OCI-LY3 (cell line): ENCODE measurements around the gene CHDH.

Experiments
- H2AFZ ChIP-seq: fragments of 200-600, 300-600 bp; shearing (Covaris generic); 2 replicates; pipeline ENCODE4 v1.6.0; 2014; ENCODE audit warnings: antibody characterized with exemption, low read depth, low read length
- H3K27ac ChIP-seq: fragments of 200-600, 300-600 bp; sonication (generic); 2 replicates; pipeline ENCODE4 v1.5.1; 2014; ENCODE audit warnings: mild to moderate bottlenecking, low read length, moderate library complexity, mixed read lengths
- H3K27me3 ChIP-seq: fragments of 200-600, 300-600 bp; sonication (generic); 2 replicates; pipeline ENCODE4 v1.6.1; 2014; ENCODE audit warnings: low read depth, low read length, mixed read lengths
- H3K36me3 ChIP-seq: fragments of 200-600, 300-600 bp; sonication (generic); replicated peaks from 2 replicates; pipeline ENCODE3; 2014; ENCODE audit warnings: low read depth, low read length, mixed read lengths
- H3K4me1 ChIP-seq: fragments of 300-600, 200-600 bp; sonication (generic); 2 replicates; pipeline ENCODE4 v1.6.1; 2014; ENCODE audit warnings: low read length, mixed read lengths
- H3K4me2 ChIP-seq: fragments of 200-600, 300-600 bp; sonication (generic); 2 replicates; pipeline ENCODE4 v1.6.1; 2014; ENCODE audit warnings: low read length, mixed read lengths
- H3K4me3 ChIP-seq: fragments of 300-600, 200-600 bp; sonication (generic); 2 replicates; pipeline ENCODE4 v1.5.1; 2014; ENCODE audit warnings: antibody characterized with exemption, mild to moderate bottlenecking, low read length, moderate library complexity
- H3K79me2 ChIP-seq: fragments of 300-600, 200-600 bp; shearing (Covaris generic); 2 replicates; pipeline ENCODE4 v1.6.1; 2014; ENCODE audit warnings: mild to moderate bottlenecking, low read length, mixed read lengths
- H3K9ac ChIP-seq: fragments of 300-600, 200-600 bp; shearing (Covaris generic); 2 replicates; pipeline ENCODE4 v1.6.0; 2014; ENCODE audit warnings: mild to moderate bottlenecking, low read length, moderate library complexity
- H3K9me3 ChIP-seq: fragments of 200-600, 300-600 bp; shearing (Covaris generic); 2 replicates; pipeline ENCODE4 v1.6.1; 2014; ENCODE audit warnings: low read length, mixed read lengths; ENCODE audit not compliant: insufficient read depth
- H4K20me1 ChIP-seq: fragments of 200-600, 300-600 bp; sonication (generic); 2 replicates; pipeline ENCODE4 v1.6.1; 2016; ENCODE audit warnings: low read length, mixed read lengths; ENCODE audit not compliant: insufficient read depth
- EZH2phosphoT487 ChIP-seq: fragments of 200-600 bp; shearing (Covaris generic); IDR thresholded peaks from 2 replicates; pipeline ENCODE4 v1.6.1; 2018; ENCODE audit warnings: antibody characterized with exemption, mixed run types, low read depth
- TF ChIP-seq, protein P1 (sequence below): fragments of 200-600, 300-600 bp; sonication (generic); IDR thresholded peaks from 2 replicates; pipeline ENCODE4 v1.5.1; 2014; ENCODE audit warnings: antibody characterized with exemption, low read length, low read depth

CHDH gene

DNA sequence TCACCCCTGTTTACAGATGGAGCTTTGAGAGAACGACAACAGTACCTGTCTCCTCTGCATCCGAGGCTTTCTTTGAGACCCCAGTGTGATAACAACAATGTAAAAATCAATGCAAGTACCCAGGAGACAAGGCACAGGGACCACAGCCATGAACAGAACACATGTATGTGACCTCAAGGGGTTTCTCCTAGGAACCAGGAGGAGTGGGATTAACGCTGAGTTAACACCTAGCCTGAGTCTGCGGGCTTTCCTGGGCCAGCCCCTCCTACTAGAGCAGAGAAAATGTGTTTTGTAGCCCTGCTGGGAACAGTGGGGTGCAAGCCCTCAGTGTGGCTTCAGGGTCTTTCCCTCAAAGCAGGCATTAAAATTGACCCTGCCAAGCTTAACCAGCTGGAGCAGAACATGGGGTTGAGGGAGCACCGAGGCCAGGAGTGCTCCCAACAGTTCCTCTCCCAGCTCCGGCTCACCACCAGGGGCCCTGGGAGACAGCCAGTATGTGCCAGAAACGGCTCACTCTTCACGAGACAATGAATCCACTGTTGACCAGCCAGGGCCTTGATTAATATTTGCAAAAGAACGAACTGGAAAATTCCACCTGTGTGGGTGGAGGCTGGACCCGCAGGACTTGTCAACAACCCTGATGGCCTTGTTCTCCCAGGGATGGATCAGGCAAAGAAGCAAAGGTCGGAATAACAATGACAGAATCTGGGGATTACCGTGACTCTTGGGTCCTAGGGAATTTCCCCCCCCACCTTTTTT lies 3.6 kb downstream of the CHDH start:
- Histone ChIP-seq H3K4me1 (peaks cover 36% of the 10 kb centered on the region), H3K79me2 (no peaks in the 10 kb centered on the region), H2AFZ (no peak overlapping the region), H3K36me3 (no peaks in the 10 kb centered on the region), H4K20me1 (no peaks in the 10 kb centered on the region), H3K9ac (no peak overlapping the region), H3K9me3 (no peaks in the 10 kb centered on the region), H3K27me3 (no peaks in the 10 kb centered on the region), H3K27ac (no peak overlapping the region), H3K4me2 (no peak overlapping the region), H3K4me3 (no peak overlapping the region)
- TF ChIP-seq, protein P1, sequence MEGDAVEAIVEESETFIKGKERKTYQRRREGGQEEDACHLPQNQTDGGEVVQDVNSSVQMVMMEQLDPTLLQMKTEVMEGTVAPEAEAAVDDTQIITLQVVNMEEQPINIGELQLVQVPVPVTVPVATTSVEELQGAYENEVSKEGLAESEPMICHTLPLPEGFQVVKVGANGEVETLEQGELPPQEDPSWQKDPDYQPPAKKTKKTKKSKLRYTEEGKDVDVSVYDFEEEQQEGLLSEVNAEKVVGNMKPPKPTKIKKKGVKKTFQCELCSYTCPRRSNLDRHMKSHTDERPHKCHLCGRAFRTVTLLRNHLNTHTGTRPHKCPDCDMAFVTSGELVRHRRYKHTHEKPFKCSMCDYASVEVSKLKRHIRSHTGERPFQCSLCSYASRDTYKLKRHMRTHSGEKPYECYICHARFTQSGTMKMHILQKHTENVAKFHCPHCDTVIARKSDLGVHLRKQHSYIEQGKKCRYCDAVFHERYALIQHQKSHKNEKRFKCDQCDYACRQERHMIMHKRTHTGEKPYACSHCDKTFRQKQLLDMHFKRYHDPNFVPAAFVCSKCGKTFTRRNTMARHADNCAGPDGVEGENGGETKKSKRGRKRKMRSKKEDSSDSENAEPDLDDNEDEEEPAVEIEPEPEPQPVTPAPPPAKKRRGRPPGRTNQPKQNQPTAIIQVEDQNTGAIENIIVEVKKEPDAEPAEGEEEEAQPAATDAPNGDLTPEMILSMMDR, result no peak
- no peak for TF ChIP-seq EZH2phosphoT487

DNA sequence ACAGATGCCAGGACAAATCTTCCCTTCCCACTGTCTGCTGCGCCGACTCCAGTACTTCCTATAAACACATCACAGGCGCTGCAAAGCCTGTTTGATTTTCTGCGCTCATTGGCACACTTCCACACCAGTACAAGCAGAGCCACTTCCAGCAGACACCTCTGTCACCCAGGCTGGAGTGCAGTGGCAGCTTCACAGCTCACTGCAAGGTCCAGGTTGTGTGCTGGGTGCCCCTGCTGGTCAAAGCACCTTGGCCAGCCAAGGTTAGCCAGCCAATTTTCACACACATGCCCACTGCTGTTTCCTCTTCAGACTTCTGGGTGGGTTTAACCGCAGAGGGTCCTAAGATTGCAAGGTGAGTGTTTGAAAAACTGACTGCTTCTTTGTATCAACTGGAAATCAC lies 4.9 kb downstream of the CHDH start:
- no peaks in the 10 kb centered on the region for H3K36me3 ChIP-seq
- TF ChIP-seq EZH2phosphoT487, result no peak
- TF ChIP-seq, protein P1, result no peak
- peaks cover 32% of the 10 kb centered on the region for H3K4me1 ChIP-seq
- H3K27ac ChIP-seq, result no peak overlapping the region
- no peaks in the 10 kb centered on the region for H3K9me3 ChIP-seq
- H4K20me1 ChIP-seq, result no peaks in the 10 kb centered on the region
- no peak overlapping the region for H3K4me3 ChIP-seq
- H3K27me3 ChIP-seq, result no peaks in the 10 kb centered on the region
- no peak overlapping the region for H2AFZ ChIP-seq
- no peak overlapping the region for H3K9ac ChIP-seq
- no peaks in the 10 kb centered on the region for H3K79me2 ChIP-seq
- H3K4me2 ChIP-seq, result no peak overlapping the region

DNA sequence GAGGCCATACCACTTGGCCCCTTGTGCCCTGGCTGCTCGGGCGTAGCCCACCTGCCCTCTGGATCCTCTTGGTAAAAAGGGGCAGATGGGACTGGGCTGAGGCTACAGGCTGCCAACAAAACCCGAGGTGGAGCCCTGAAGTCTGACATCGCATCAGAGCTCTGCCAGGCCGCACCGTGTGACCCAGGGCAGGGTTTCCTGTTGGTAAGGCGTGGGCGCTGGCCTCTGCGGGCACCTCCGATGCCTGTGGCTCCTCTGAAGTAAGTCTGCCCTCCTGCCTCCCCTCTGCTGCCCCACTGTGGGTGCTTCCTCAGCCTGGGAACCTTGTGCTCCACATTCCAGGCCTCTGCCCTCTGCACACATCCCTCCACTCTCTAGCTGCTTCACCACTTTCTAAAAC lies 8.9 kb downstream of the CHDH start:
- Histone ChIP-seq H3K9me3 (no peaks in the 10 kb centered on the region), H3K4me1 (no peaks in the 10 kb centered on the region), H3K27ac (no peak overlapping the region), H4K20me1 (no peaks in the 10 kb centered on the region), H3K79me2 (no peaks in the 10 kb centered on the region), H2AFZ (no peak overlapping the region), H3K36me3 (no peaks in the 10 kb centered on the region), H3K4me3 (no peak overlapping the region), H3K27me3 (no peaks in the 10 kb centered on the region), H3K9ac (no peak overlapping the region), H3K4me2 (no peak overlapping the region)
- no peak for TF ChIP-seq EZH2phosphoT487
- TF ChIP-seq, protein P1, result no peak

DNA sequence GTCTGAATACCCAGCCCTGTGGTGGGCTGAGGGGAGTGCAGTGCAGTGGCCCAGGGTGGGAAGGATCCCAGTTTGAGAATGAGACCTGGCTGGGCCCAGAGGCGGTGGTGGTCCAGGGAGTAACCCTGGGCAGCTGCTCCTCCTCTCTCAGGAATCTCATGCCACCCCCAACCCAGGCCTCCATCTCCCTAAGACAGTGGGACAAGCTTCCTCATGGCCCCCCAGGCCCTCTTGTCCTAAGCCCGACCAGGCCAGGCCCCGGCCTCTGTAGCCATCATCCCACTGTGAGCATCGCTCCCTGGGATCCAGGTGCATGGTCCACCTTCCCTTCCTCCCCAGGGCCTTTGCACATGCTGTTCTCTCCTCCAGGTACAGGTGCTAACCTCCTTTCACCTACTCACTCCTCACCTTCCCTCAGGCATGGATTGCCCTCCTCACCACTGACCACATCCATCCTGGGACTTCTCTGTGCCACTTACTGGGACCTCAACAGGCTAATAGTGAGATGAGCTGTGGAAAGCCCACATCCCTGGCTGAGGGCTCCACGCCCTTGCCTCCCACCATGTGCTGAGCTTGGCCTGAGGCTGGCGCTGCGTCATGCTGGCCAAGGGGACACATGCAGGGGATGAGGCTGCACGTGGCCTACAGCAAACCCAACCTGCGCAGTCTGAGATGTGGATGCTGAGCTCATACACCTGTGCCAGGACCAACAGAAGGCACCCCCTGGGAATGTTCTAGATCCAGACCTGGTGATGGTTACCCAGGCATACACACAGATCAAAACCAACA lies 9.9 kb downstream of the CHDH start:
- Histone ChIP-seq H3K4me3 (no peak overlapping the region), H3K4me2 (no peak overlapping the region), H3K9me3 (no peaks in the 10 kb centered on the region), H3K27me3 (no peaks in the 10 kb centered on the region), H3K27ac (no peak overlapping the region), H3K36me3 (no peaks in the 10 kb centered on the region), H3K79me2 (no peaks in the 10 kb centered on the region), H3K4me1 (no peaks in the 10 kb centered on the region), H2AFZ (no peak overlapping the region), H4K20me1 (no peaks in the 10 kb centered on the region), H3K9ac (no peak overlapping the region)
- TF ChIP-seq EZH2phosphoT487, result no peak
- TF ChIP-seq, protein P1, result no peak
